Right lobe of liver (tissue), 4 donors: ENCODE results near the gene PAN2.

Experiments
- POLR2A ChIP-seq: fragments of 450-650 bp; IDR thresholded peaks from one replicate; pipeline ENCODE4 v1.6.1; 2017; ENCODE audit warnings: antibody characterized with exemption, mild to moderate bottlenecking
- TF ChIP-seq, protein P1 (sequence below), 4 donors: fragments of 200-600 bp in 3 of 4; fragments of 450-650 bp in 1 of 4; IDR thresholded peaks; one replicate each; pipeline versions ENCODE4 v1.5.1 to v1.8.0; 2016 to 2022; ENCODE audit warnings: antibody characterized with exemption in 4 of 4, mild to moderate bottlenecking in 2 of 4
- donor health status: DM: no; HTN: no; CAD: no.
- donor health status: DM: no; HTN: no; CAD: no.
- donor health status: DM: no; HTN: yes; CAD: no.

DNA sequence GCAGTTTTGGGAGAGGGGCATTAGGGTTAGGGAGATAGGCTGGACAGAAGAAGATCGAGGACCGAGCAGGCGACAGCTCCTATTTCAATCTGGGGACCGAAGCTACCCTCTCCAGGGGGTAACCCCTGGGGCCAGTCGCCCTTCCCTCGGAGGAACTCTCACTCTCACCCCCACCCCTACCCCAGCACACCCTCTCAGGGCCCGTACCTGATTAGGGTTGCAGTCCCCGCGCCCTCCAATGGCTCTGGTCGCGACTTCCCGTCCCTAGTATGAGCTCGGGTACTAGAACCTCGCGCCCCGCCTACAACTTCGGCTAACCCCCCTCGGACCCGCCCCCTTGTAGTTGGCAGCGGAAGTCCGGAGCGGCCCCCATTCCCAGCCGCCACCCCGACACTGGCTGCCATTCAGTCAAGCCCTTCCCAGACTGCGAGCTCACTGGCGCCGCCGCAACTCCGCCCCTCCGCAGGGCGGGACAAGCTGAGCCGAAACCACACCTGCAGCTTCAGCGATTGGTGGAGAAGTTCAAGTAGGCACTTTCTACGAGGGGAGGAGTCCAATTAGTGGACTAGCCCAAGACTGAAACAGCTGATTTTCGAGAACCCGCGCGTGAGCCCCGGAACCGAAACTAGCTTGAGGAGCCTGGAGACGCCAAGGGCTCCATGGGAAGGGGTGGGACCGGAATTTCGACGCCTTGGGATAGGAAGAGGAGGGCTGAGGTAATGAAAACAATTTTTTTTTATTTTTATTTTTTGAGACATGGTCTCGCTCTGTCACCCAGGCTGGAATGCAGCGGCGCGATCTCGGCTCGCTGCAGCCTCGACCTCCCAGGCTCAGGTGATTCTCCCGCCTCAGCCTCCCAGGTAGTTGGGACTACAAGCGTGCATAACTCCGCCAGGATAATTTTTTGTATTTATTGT is 26.3 kb upstream of the PAN2 start, which contains the start of gene STAT2:
- TF ChIP-seq, protein P1, sequence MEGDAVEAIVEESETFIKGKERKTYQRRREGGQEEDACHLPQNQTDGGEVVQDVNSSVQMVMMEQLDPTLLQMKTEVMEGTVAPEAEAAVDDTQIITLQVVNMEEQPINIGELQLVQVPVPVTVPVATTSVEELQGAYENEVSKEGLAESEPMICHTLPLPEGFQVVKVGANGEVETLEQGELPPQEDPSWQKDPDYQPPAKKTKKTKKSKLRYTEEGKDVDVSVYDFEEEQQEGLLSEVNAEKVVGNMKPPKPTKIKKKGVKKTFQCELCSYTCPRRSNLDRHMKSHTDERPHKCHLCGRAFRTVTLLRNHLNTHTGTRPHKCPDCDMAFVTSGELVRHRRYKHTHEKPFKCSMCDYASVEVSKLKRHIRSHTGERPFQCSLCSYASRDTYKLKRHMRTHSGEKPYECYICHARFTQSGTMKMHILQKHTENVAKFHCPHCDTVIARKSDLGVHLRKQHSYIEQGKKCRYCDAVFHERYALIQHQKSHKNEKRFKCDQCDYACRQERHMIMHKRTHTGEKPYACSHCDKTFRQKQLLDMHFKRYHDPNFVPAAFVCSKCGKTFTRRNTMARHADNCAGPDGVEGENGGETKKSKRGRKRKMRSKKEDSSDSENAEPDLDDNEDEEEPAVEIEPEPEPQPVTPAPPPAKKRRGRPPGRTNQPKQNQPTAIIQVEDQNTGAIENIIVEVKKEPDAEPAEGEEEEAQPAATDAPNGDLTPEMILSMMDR (IDR thresholded peaks at IDR 0.05) = peak in 1 of 4 donors; percentile 13
- peak; percentile 90 for TF ChIP-seq POLR2A
